ENCODE measurements around the gene UBIAD1. TPM values are rescaled to one million over a fixed set of nuclear protein-coding genes. Genes with fewer than 3 reads are reported as not detected.

Gene UBIAD1
- total RNA-seq, 1 donor from 2014 or later: 14.6 TPM

DNA sequence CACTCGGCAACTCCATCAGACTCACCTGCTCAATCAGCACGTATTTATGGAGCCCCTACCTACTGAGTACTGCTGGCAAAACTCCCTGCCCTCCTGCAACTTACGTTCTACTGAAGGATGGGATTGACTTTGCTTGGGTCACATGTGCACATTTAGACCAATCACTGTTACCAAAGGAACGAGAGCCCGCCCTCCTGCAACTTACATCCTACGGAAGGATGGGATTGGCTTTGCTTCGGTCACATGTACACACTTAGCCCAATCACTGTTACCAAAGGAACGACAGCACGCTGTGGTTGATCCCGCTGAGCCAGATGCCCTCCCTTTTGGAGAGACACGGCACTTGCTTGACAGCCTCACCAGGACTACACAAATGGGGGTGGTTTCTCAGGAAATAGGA lies 46.0 kb downstream of the UBIAD1 start:
- TF ChIP-seq, protein P1, sequence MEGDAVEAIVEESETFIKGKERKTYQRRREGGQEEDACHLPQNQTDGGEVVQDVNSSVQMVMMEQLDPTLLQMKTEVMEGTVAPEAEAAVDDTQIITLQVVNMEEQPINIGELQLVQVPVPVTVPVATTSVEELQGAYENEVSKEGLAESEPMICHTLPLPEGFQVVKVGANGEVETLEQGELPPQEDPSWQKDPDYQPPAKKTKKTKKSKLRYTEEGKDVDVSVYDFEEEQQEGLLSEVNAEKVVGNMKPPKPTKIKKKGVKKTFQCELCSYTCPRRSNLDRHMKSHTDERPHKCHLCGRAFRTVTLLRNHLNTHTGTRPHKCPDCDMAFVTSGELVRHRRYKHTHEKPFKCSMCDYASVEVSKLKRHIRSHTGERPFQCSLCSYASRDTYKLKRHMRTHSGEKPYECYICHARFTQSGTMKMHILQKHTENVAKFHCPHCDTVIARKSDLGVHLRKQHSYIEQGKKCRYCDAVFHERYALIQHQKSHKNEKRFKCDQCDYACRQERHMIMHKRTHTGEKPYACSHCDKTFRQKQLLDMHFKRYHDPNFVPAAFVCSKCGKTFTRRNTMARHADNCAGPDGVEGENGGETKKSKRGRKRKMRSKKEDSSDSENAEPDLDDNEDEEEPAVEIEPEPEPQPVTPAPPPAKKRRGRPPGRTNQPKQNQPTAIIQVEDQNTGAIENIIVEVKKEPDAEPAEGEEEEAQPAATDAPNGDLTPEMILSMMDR (IDR thresholded peaks at IDR 0.05; ENCODE audit: unreplicated experiment): no peak
- peaks cover 27% of the 10 kb centered on the region for H3K27me3 Mint-ChIP-seq (ENCODE audit: low read depth)
- H3K4me1 Mint-ChIP-seq: peaks cover 23% of the 10 kb centered on the region
- H3K4me3 Mint-ChIP-seq: no peak overlapping the region
- no peak for DNase-seq (ENCODE audit: low spot score in 2 of 2, unreplicated experiment in 2 of 2)
- no peak overlapping the region for H3K27ac Mint-ChIP-seq
- H3K36me3 Mint-ChIP-seq: no peaks in the 10 kb centered on the region
- no peaks in the 10 kb centered on the region for H3K9me3 Mint-ChIP-seq

DNA sequence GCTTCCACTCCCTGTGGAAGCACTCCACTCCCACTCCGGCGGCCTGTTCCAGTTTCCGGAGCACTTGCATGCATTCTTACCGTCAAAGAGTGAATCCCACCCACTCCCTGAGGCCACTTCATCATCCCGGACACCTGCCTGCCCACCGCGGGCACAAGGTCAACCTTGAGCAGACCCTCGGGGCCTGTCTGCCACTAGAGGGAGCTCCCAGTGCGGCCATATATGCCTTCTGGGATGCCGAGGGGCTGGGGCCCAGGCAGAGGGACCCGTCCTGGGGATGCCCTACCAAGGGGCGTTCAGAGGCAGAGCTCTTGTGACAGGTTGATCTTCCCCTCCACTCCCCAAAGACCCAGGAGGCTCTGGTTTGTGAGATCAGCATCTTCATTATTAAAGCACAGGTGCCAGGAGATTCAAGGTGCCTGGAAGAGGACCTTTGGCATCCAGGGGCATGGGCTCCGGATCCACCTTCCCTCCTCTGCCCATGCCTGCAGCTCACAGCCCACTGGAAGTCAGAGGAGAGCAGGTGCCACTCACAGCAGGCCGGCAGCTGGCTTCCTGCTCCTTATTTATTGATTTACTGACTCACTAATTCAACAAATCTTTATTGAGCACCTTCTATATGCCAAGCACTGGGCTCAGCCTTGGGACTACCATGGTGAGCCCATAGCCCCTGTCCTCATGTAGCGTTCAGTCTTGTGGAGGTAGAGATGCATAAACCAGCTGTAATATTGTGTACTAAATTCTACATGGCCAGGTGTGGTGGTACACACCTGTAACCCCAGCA lies 47.3 kb downstream of the UBIAD1 start:
- H3K4me1 Mint-ChIP-seq: peaks cover 16% of the 10 kb centered on the region
- no peaks in the 10 kb centered on the region for H3K36me3 Mint-ChIP-seq
- H3K4me3 Mint-ChIP-seq: no peak overlapping the region
- TF ChIP-seq, protein P1 (IDR thresholded peaks at IDR 0.05; ENCODE audit: unreplicated experiment): peak; percentile 40
- no peak for DNase-seq (ENCODE audit: low spot score in 2 of 2, unreplicated experiment in 2 of 2)
- peaks cover 31% of the 10 kb centered on the region for H3K27me3 Mint-ChIP-seq (ENCODE audit: low read depth)
- no peak overlapping the region for H3K27ac Mint-ChIP-seq
- H3K9me3 Mint-ChIP-seq: no peaks in the 10 kb centered on the region

DNA sequence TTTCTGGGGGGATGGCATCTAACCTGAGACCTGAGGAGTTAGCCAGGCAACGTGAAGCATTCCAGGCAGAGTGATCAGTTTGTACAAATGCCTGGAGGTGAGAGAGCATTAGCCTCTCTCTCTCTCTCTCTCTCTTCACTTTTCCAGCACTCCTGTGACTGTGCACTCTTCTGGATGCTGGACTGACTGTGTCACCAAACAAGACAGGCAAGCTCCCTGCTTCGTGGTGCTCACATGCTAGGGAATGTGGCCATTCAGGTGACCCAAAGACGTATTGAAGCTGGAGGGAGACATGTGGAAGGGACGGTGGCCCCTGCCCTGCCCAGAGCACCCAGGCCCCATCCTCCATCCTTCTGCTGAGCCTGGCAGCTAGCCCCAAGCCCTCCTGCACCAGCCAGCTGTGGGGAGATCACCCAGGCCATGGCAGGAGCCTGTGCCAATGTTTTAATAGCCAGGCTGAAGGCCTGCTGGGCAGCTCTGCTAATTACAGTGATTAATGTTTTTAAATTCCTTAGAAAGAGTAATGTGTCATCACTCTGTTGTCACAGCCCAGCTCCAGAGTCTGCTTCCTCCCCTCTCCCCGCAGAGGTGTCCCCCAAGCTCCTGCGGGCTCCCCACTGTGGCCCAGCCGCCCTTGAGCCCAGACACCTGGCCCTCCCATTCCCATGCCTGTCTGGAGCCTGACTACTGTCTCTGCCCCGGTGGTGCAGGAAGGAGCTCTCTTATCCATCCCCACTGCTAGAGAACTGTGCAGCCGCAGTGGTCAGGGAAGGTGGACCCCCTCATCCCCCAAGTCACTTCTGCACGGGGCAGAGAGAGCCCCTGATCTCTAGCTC lies 48.9 kb downstream of the UBIAD1 start:
- Mint-ChIP-seq H3K27me3 (ENCODE audit: low read depth) (peaks cover 25% of the 10 kb centered on the region), H3K36me3 (no peaks in the 10 kb centered on the region), H3K27ac (no peak overlapping the region), H3K4me3 (no peak overlapping the region), H3K4me1 (peaks cover 11% of the 10 kb centered on the region), H3K9me3 (no peaks in the 10 kb centered on the region)
- TF ChIP-seq, protein P1 (IDR thresholded peaks at IDR 0.05; ENCODE audit: unreplicated experiment): no peak
- no peak for DNase-seq (ENCODE audit: low spot score in 2 of 2, unreplicated experiment in 2 of 2)

DNA sequence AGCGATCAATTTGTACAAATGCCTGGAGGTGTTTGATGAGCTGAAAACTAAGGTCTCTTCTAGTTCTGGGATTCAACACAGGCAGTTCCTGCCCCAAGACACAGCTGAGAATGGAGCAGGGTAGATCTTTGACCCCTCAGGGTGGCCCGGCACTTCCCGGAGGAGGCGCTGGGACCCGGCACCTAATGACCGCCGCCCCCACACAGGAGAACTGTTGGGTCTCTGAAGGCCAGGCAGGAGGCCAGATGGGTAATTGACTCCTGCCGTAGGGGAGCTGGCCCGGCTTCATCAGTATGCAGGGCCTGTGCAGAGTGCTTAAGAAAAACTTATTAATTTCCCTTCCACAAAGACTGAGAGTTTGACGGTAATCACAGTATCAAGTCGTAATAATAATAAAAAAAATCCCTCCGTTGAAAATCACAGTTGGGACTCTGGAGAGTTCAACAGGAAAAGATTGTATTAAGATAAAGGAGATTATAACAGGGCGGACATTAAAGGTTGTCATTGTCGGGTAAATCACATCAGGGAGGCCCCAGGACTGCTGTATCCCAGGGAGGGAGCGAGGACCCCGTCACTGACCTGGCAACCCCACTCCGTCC lies 51.7 kb downstream of the UBIAD1 start:
- Mint-ChIP-seq H3K4me1 (peaks cover 11% of the 10 kb centered on the region), H3K27me3 (ENCODE audit: low read depth) (peaks cover 19% of the 10 kb centered on the region), H3K9me3 (no peaks in the 10 kb centered on the region), H3K36me3 (no peaks in the 10 kb centered on the region), H3K4me3 (no peak overlapping the region), H3K27ac (no peak overlapping the region)
- no peak for DNase-seq (ENCODE audit: low spot score in 2 of 2, unreplicated experiment in 2 of 2)
- TF ChIP-seq, protein P1 (IDR thresholded peaks at IDR 0.05; ENCODE audit: unreplicated experiment): no peak

DNA sequence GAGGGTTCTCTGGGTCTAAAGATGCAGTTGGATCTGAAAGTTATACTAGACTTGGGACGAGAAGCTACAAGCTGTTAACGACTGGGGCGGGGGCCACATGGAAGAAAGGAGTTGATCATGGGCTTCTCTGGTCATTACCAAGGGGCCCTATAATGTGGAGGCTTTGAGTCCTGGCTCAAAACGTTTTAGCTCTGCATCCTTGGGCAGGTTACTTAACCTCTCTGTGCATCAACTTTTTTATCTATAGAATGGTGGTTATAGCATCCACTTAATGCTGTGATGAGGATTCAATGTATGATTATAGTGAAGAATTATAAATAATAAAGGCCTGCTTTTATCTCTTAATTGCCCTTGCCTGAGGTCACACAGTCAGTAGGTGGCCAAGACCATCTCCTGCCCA lies 53.1 kb downstream of the UBIAD1 start:
- H3K9me3 Mint-ChIP-seq: no peaks in the 10 kb centered on the region
- TF ChIP-seq, protein P1 (IDR thresholded peaks at IDR 0.05; ENCODE audit: unreplicated experiment): no peak
- H3K27me3 Mint-ChIP-seq (ENCODE audit: low read depth): peaks cover 13% of the 10 kb centered on the region
- H3K27ac Mint-ChIP-seq: no peak overlapping the region
- no peak overlapping the region for H3K4me3 Mint-ChIP-seq
- no peaks in the 10 kb centered on the region for H3K36me3 Mint-ChIP-seq
- peaks cover 8% of the 10 kb centered on the region for H3K4me1 Mint-ChIP-seq
- no peak for DNase-seq (ENCODE audit: low spot score in 2 of 2, unreplicated experiment in 2 of 2)

All from mesothelial cell of epicardium (in vitro differentiated cells).